ENCODE data around the gene NUDT8.

- TF ChIP-seq EHMT2 (IDR thresholded peaks at IDR 0.05; ENCODE audit: low read depth) (no peak), TP53 (CRISPR knock-in tag; IDR thresholded peaks at IDR 0.05) (no peak), MAFK (IDR thresholded peaks at IDR 0.05; ENCODE audit: partially characterized antibody) (no peak), RAD21 (conservative IDR thresholded peaks at IDR 0.05 in 1 of 2, IDR thresholded peaks at IDR 0.05 in 1 of 2) (no peak), POLR2A (IDR thresholded peaks at IDR 0.05; ENCODE audit: low read length) (no peak), JUN (IDR thresholded peaks at IDR 0.05) (no peak), MAX (IDR thresholded peaks at IDR 0.05) (no peak), MAZ (IDR thresholded peaks at IDR 0.05; ENCODE audit: borderline replicate concordance, low read depth, low read length) (no peak), ZSCAN20 (CRISPR knock-in tag; IDR thresholded peaks at IDR 0.05) (no peak), PHF8 (IDR thresholded peaks at IDR 0.05; ENCODE audit: borderline replicate concordance, low read depth) (no peak), CTCF (IDR thresholded peaks at IDR 0.05) (no peak), USF2 (IDR thresholded peaks at IDR 0.05) (no peak), NFE2L2 (conservative IDR thresholded peaks at IDR 0.05; ENCODE audit: low read length) (no peak), RFX5 (IDR thresholded peaks at IDR 0.05) (no peak)
These were observed 21.3 kb downstream of the NUDT8 start for GRCh38 chr11:67608486-67608885.

Data from A549 (cell line).